ENCODE measurements around the gene NANOS3.

DNA sequence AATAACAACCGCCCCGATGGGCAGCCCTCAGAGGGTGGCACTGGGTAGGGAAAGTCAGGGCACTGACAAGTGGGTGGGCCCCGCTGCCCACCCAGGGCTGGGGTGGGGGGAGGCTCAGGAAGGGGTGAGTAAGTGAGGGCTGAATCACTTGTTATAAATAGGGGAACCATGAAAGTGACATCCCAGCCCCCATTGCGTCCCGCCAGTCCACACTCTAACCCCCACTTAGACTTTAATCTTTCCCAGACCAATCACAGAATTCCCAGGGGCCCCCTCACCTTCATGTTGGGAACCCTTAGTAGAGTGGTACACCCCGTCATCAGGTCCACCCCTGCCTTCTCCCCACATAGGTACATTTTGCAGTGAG is 37.0 kb upstream of the NANOS3 start:
- TF ChIP-seq, protein P1, sequence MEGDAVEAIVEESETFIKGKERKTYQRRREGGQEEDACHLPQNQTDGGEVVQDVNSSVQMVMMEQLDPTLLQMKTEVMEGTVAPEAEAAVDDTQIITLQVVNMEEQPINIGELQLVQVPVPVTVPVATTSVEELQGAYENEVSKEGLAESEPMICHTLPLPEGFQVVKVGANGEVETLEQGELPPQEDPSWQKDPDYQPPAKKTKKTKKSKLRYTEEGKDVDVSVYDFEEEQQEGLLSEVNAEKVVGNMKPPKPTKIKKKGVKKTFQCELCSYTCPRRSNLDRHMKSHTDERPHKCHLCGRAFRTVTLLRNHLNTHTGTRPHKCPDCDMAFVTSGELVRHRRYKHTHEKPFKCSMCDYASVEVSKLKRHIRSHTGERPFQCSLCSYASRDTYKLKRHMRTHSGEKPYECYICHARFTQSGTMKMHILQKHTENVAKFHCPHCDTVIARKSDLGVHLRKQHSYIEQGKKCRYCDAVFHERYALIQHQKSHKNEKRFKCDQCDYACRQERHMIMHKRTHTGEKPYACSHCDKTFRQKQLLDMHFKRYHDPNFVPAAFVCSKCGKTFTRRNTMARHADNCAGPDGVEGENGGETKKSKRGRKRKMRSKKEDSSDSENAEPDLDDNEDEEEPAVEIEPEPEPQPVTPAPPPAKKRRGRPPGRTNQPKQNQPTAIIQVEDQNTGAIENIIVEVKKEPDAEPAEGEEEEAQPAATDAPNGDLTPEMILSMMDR (IDR thresholded peaks at IDR 0.05): no peak
- TF ChIP-seq POLR2AphosphoS5 (IDR thresholded peaks at IDR 0.05): peak in 1 of 3 donors; percentile 6
- no peak for TF ChIP-seq POLR2A (IDR thresholded peaks at IDR 0.05)
